Stomach (tissue), 9 donors: ENCODE results near the gene LRRC8C. TPM values are rescaled to one million over a fixed set of nuclear protein-coding genes. Genes with fewer than 3 reads are reported as not detected.

Experiments
- DNase-seq, 2 donors: peaks; one replicate each; pipeline versions ENCODE4 v3.0.0 to v3.0.0-alpha.2; 2013 to 2019
- H3K27ac ChIP-seq, 5 donors: fragments of 200-600 bp in 4 of 5; sonication (generic) in 4 of 5; one replicate each; pipeline ENCODE4 v1.5.1; 2013 to 2019; ENCODE audit warnings: mild to moderate bottlenecking in 1 of 5, moderate library complexity in 1 of 5
- H3K27me3 ChIP-seq, 3 donors: fragments of 200-600 bp; sonication (generic); one replicate each; pipeline ENCODE4 v1.5.1; 2017 to 2019; ENCODE audit warnings: mixed run types in 1 of 3
- H3K36me3 ChIP-seq, 4 donors: fragments of 200-600 bp; sonication (generic); 1 replicate in 3 of 4; 2 replicates in 1 of 4; pipeline ENCODE4 v1.5.1; 2016 to 2019
- H3K4me1 ChIP-seq, 4 donors: fragments of 200-600 bp; sonication (generic); one replicate each; pipeline ENCODE4 v1.5.1; 2016 to 2019
- H3K4me3 ChIP-seq, 4 donors: fragments of 200-600 bp; sonication (generic) in 3 of 4; one replicate each; pipeline ENCODE4 v1.5.1; 2016 to 2019; ENCODE audit warnings: mild to moderate bottlenecking in 1 of 4
- H3K9me3 ChIP-seq, 4 donors: fragments of 200-600 bp; sonication (generic); one replicate each; pipeline ENCODE4 v1.5.1; 2016 to 2019
- EP300 ChIP-seq: sonication (generic); formaldehyde crosslinking; IDR thresholded peaks from one replicate; pipeline ENCODE4 v1.6.1; 2017; ENCODE audit warnings: antibody characterized with exemption
- POLR2A ChIP-seq, 4 donors: fragments of 450-650 bp; IDR thresholded peaks; one replicate each; pipeline ENCODE4 v1.6.1; 2016; ENCODE audit warnings: antibody characterized with exemption in 4 of 4, control low read depth in 2 of 4, mild to moderate bottlenecking in 1 of 4, moderate library complexity in 1 of 4
- POLR2AphosphoS5 ChIP-seq, 3 donors: sonication (generic); formaldehyde crosslinking; IDR thresholded peaks; one replicate each; pipeline ENCODE4 v1.6.1; 2016; ENCODE audit warnings: antibody characterized with exemption in 3 of 3
- WGBS, 5 donors: extraction: QIAGEN DNeasy Blood & Tissue Kit in 3 of 5; methylation state at CpG; one replicate each; pipeline versions ENCODE4 v1.1.5 to v1.1.7; 2013 to 2018; 5-methylcytosine and 5-hydroxymethylcytosine counted together
- intact Hi-C: fragments of 100-400 bp; cut with DNase I; formaldehyde crosslinking; loops from one replicate; pipeline ENCODE4 v1.15.1; 2023; ENCODE audit warnings: low total_unique reads
- polyA plus RNA-seq, 3 donors: library from polyadenylated mRNA; stranded (reverse); fragments of 200-250 nt; gene quantifications; one replicate each; pipeline ENCODE4 v1.2.3, GENCODE V29; 2013
- total RNA-seq, 5 donors: library from RNA; depleted of rRNA; stranded (reverse); fragments of >200 nt; gene quantifications; one replicate each; pipeline versions ENCODE4 v1.1.0 to v1.2.3, GENCODE V29; 2014 to 2016
- TF ChIP-seq, protein P1 (sequence below), 7 experiments: fragments of 450-650 bp in 4 of 7; fragments of 200-600 bp in 3 of 7; sonication (generic) in 3 of 7; IDR thresholded peaks; one replicate each; pipeline ENCODE4 v1.5.1; 2016 to 2019; ENCODE audit warnings: antibody characterized with exemption in 7 of 7, control low read depth in 2 of 7, mild to moderate bottlenecking in 1 of 7
- donor health status: healthy with polysubstance abuse.
- donor health status: Bipolar disorder and iron deficiency.
- donor health status: healthy.

Gene LRRC8C
- total and polyA plus RNA-seq, 8 donors = 0.45 to 14.8 (median 1.4) TPM

DNA sequence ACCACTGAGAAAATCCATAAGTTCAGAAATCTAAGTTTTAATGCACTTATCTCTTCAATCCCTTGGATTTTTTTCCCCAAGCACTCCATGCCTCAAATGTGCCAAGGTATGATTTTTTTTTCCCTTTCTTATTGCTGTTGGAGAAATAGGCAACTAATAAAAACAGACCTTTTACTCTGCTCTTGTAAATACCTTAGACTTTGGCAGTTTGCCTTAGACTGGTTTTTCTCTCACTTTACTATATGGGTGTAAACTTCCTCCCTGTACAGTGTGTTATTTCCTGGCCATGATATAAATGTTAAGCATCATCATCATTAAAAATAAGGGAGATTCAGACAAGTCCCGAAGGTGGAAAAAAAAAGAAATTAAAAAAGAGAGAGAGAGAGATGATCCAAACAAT, 65.7 kb downstream of the LRRC8C start:
- DNase-seq = peak in 1 of 2 donors; percentile 28
- no peaks in the 10 kb centered on the region for H3K36me3 ChIP-seq
- TF ChIP-seq POLR2AphosphoS5 (IDR thresholded peaks at IDR 0.05) (no peak), EP300 (no peak), POLR2A (IDR thresholded peaks at IDR 0.05) (no peak)
- TF ChIP-seq, protein P1, sequence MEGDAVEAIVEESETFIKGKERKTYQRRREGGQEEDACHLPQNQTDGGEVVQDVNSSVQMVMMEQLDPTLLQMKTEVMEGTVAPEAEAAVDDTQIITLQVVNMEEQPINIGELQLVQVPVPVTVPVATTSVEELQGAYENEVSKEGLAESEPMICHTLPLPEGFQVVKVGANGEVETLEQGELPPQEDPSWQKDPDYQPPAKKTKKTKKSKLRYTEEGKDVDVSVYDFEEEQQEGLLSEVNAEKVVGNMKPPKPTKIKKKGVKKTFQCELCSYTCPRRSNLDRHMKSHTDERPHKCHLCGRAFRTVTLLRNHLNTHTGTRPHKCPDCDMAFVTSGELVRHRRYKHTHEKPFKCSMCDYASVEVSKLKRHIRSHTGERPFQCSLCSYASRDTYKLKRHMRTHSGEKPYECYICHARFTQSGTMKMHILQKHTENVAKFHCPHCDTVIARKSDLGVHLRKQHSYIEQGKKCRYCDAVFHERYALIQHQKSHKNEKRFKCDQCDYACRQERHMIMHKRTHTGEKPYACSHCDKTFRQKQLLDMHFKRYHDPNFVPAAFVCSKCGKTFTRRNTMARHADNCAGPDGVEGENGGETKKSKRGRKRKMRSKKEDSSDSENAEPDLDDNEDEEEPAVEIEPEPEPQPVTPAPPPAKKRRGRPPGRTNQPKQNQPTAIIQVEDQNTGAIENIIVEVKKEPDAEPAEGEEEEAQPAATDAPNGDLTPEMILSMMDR (IDR thresholded peaks at IDR 0.05) = no peak
- no peak overlapping the region for H3K27ac ChIP-seq
- no peaks in the 10 kb centered on the region for H3K9me3 ChIP-seq
- intact Hi-C loops = no loop called here
- no peaks in the 10 kb centered on the region for H3K27me3 ChIP-seq
- 72 to 81% (median 78%) methylated on average over 1 of the region's 1 CpG for WGBS, 5 donors
- H3K4me1 ChIP-seq = peaks cover 0 to 23% (median 4%) of the 10 kb centered on the region in 4 donors
- H3K4me3 ChIP-seq = no peak overlapping the region

DNA sequence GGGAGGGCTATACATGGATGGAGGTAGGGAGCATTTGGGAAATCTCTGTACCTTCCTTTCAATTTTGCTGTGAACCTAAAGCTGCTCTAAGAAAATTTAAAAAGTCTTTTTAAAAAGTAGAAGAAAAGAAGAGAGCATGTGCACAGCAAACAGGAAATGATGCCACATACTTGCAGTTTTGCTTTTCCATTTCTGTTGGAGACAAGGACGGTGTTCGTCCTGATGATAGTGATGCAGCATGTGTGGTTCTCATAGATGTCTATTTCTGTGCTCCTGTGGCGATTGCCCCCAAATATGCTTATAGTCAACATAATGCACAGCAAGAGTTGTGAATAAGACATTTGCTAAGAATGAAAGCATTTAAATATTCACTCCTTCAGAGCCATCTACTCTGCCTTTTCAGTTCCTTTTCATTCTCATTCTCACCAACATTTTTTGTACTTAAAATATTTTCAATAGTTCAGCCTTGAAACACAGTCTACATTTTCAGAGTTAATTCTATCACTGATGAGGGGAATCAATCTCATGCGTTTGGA, 66.6 kb downstream of the LRRC8C start:
- Histone ChIP-seq H3K27ac (no peak overlapping the region), H3K36me3 (no peaks in the 10 kb centered on the region), H3K27me3 (no peaks in the 10 kb centered on the region), H3K4me1 (peaks cover 0 to 20% (median 4%) of the 10 kb centered on the region in 4 donors), H3K4me3 (no peak overlapping the region), H3K9me3 (no peaks in the 10 kb centered on the region)
- no peak for DNase-seq
- intact Hi-C loops = no loop called here
- TF ChIP-seq EP300 (no peak), POLR2AphosphoS5 (IDR thresholded peaks at IDR 0.05) (no peak), POLR2A (IDR thresholded peaks at IDR 0.05) (no peak)
- TF ChIP-seq, protein P1 (IDR thresholded peaks at IDR 0.05) = no peak
- 79 to 88% (median 85%) methylated on average over 4 of the region's 4 CpGs for WGBS, 5 donors

DNA sequence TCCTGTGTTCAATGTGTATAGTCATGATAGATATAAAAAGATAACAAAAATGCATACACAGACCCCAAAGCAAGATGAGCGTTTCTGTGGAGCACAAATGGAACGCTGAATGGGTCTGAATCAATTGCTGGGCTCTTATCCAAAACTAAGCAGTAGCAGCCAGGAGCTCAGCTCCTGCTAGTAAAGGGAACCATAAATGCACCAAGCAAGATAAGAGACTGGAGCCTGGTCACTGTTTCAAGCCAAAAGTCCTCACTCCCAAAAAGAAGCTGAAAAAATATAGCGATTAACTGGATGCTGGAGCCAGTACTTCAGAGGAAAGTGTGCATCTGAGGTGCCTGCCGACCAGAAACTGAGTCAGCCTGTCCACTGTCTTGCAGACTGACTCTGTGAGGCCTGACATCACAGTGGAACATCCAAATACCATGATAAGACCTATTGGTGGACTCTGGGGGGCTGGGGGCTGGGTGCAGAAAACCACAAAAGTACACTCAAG, 68.9 kb downstream of the LRRC8C start:
- intact Hi-C loops = no loop called here
- Histone ChIP-seq H3K27me3 (no peaks in the 10 kb centered on the region), H3K27ac (no peak overlapping the region), H3K9me3 (no peaks in the 10 kb centered on the region), H3K36me3 (no peaks in the 10 kb centered on the region), H3K4me1 (peaks cover 0 to 12% (median 4%) of the 10 kb centered on the region in 4 donors), H3K4me3 (no peak overlapping the region)
- DNase-seq = peak in 1 of 2 donors; percentile 16
- WGBS, 5 donors = 46 to 59% (median 50%) methylated on average over 4 of the region's 4 CpGs
- TF ChIP-seq, protein P1 (IDR thresholded peaks at IDR 0.05) = no peak
- no peak for TF ChIP-seq POLR2A (IDR thresholded peaks at IDR 0.05)
- no peak for TF ChIP-seq POLR2AphosphoS5 (IDR thresholded peaks at IDR 0.05)
- no peak for TF ChIP-seq EP300

DNA sequence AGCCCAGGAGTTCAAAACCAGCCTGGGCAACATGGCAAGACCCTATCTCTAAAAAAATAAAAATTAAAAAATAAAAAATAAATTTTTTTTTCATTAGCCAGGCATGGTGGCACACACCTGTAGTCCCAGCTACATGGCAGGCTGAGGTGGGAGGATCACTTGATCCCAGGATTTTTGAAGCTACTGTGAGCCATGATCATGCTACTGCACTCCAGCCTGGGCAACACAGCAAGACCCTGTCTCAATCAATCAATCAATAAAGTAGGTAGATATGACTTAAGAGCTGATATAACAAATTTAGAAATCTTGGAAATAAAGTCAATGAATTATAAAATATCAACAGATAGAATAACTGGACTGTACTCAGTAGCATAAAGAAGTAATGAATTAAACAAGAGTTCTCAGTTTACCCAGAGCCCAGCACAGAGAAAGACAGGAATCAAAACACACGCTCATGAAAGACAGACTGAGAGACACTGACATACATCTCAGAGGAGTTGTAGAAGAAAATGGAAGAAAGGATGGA, 69.7 kb downstream of the LRRC8C start:
- Histone ChIP-seq H3K27ac (no peak overlapping the region), H3K36me3 (no peaks in the 10 kb centered on the region), H3K4me3 (no peak overlapping the region), H3K9me3 (no peaks in the 10 kb centered on the region), H3K4me1 (peaks cover 0 to 12% (median 3%) of the 10 kb centered on the region in 4 donors), H3K27me3 (no peaks in the 10 kb centered on the region)
- WGBS, 5 donors = 88 to 100% (median 96%) methylated on average over 1 of the region's 1 CpG
- no peak for DNase-seq
- TF ChIP-seq, protein P1 (IDR thresholded peaks at IDR 0.05) = no peak
- TF ChIP-seq EP300 = no peak
- TF ChIP-seq POLR2AphosphoS5 (IDR thresholded peaks at IDR 0.05) = no peak
- TF ChIP-seq POLR2A (IDR thresholded peaks at IDR 0.05) = no peak
- intact Hi-C loops = no loop called here
